Measurements from ENCODE around the gene FRMD6.

The FRMD6 gene

GRCh38 chr14:51636109-51636508 is 15.6 kb upstream of the FRMD6 start:
- TF ChIP-seq, protein P1, sequence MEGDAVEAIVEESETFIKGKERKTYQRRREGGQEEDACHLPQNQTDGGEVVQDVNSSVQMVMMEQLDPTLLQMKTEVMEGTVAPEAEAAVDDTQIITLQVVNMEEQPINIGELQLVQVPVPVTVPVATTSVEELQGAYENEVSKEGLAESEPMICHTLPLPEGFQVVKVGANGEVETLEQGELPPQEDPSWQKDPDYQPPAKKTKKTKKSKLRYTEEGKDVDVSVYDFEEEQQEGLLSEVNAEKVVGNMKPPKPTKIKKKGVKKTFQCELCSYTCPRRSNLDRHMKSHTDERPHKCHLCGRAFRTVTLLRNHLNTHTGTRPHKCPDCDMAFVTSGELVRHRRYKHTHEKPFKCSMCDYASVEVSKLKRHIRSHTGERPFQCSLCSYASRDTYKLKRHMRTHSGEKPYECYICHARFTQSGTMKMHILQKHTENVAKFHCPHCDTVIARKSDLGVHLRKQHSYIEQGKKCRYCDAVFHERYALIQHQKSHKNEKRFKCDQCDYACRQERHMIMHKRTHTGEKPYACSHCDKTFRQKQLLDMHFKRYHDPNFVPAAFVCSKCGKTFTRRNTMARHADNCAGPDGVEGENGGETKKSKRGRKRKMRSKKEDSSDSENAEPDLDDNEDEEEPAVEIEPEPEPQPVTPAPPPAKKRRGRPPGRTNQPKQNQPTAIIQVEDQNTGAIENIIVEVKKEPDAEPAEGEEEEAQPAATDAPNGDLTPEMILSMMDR (IDR thresholded peaks at IDR 0.05; ENCODE audit: low read depth, low read length) = no peak
- Histone ChIP-seq H3K36me3 (no peaks in the 10 kb centered on the region), H3K27ac (no peak overlapping the region), H3K27me3 (ENCODE audit: insufficient read depth, low read depth, severe bottlenecking) (no peaks in the 10 kb centered on the region), H3K4me3 (ENCODE audit: low read depth, low read length) (no peak overlapping the region), H3K9me3 (ENCODE audit: severe bottlenecking) (no peaks in the 10 kb centered on the region)
- DNase-seq = no peak

- no peaks in the 10 kb centered on the region for H3K27me3 ChIP-seq (ENCODE audit: insufficient read depth, low read depth, severe bottlenecking)
- H3K27ac ChIP-seq = no peak overlapping the region
- H3K36me3 ChIP-seq = no peaks in the 10 kb centered on the region
- DNase-seq = no peak
- H3K4me3 ChIP-seq (ENCODE audit: low read depth, low read length) = no peak overlapping the region
- no peaks in the 10 kb centered on the region for H3K9me3 ChIP-seq (ENCODE audit: severe bottlenecking)
- TF ChIP-seq, protein P1 (IDR thresholded peaks at IDR 0.05; ENCODE audit: low read depth, low read length) = no peak
Measured at GRCh38 chr14:51638071-51638944, 13.4 kb upstream of the FRMD6 start.

GRCh38 chr14:51639668-51640316 is 11.9 kb upstream of the FRMD6 start:
- no peaks in the 10 kb centered on the region for H3K9me3 ChIP-seq (ENCODE audit: severe bottlenecking)
- TF ChIP-seq, protein P1 (IDR thresholded peaks at IDR 0.05; ENCODE audit: low read depth, low read length) = no peak
- no peak overlapping the region for H3K4me3 ChIP-seq (ENCODE audit: low read depth, low read length)
- no peaks in the 10 kb centered on the region for H3K27me3 ChIP-seq (ENCODE audit: insufficient read depth, low read depth, severe bottlenecking)
- DNase-seq = no peak
- no peaks in the 10 kb centered on the region for H3K36me3 ChIP-seq
- no peak overlapping the region for H3K27ac ChIP-seq

DNA sequence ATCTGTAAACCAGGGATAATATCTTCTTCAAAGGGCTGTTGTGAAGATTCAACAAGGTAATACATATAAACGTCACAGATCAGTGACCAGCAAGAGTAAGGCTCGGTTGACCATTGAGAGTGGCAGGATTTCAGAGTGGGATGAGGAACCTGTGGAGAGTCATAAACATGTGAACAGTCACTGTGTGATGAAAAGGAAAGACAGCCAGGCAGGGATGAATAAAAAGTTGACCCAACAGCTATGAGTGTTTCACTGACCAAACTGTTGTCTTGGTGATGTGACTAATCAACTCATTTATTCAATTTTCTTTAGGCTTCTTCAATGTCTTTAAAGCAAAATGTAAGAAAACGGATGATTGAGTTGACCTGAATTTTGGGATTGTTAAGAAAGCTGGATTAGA is 8.6 kb upstream of the FRMD6 start:
- Histone ChIP-seq H3K4me3 (ENCODE audit: low read depth, low read length) (no peak overlapping the region), H3K36me3 (no peaks in the 10 kb centered on the region), H3K9me3 (ENCODE audit: severe bottlenecking) (no peaks in the 10 kb centered on the region), H3K27me3 (ENCODE audit: insufficient read depth, low read depth, severe bottlenecking) (no peaks in the 10 kb centered on the region), H3K27ac (no peak overlapping the region)
- DNase-seq = no peak
- TF ChIP-seq, protein P1 (IDR thresholded peaks at IDR 0.05; ENCODE audit: low read depth, low read length) = no peak

- Histone ChIP-seq H3K36me3 (no peaks in the 10 kb centered on the region), H3K4me3 (ENCODE audit: low read depth, low read length) (no peak overlapping the region), H3K9me3 (ENCODE audit: severe bottlenecking) (no peaks in the 10 kb centered on the region), H3K27ac (no peak overlapping the region), H3K27me3 (ENCODE audit: insufficient read depth, low read depth, severe bottlenecking) (no peaks in the 10 kb centered on the region)
- DNase-seq = no peak
- TF ChIP-seq, protein P1 (IDR thresholded peaks at IDR 0.05; ENCODE audit: low read depth, low read length) = no peak
Measured at GRCh38 chr14:51644217-51644933, 7.3 kb upstream of the FRMD6 start.
